HEK293 (cell line): ENCODE results near the gene ZNRF2.
A peak's percentile ranks its signal among the peaks of the same experiment; 100 is the strongest.

Source experiments
- CTCF ChIA-PET: fragments of 350-600 bp; formaldehyde crosslinking; extraction: SDS; loops from one replicate; lab custom pipeline; 2021; ENCODE audit warnings: antibody characterized with exemption; lab: Yijun Ruan, JAX
- POLR2A ChIA-PET: fragments of 300-600 bp; formaldehyde crosslinking; extraction: SDS; loops from one replicate; lab custom pipeline; 2020; ENCODE audit warnings: antibody characterized with exemption, inconsistent platforms; lab: Yijun Ruan, JAX
- H3K27ac ChIP-seq: fragments of 200-500 bp; sonication (Bioruptor generic); 2 replicates; pipeline ENCODE4 v1.5.1; 2014; ENCODE audit warnings: low read depth, low read length, control low read depth, inconsistent platforms; ENCODE audit errors: extremely low read depth
- H3K36me3 ChIP-seq, 2 experiments: fragments of 200-500 bp in 1 of 2; sonication (Bioruptor generic) in 1 of 2; 1 replicate in 1 of 2; 2 replicates in 1 of 2; pipeline ENCODE4 v1.5.1; 2014 to 2017; ENCODE audit warnings: inconsistent platforms in 2 of 2, low read length in 2 of 2; ENCODE audit not compliant: control insufficient read depth in 2 of 2, insufficient read depth in 1 of 2
- H3K4me1 ChIP-seq: fragments of 200-500 bp; sonication (Bioruptor generic); 2 replicates; pipeline ENCODE4 v1.5.1; 2014; ENCODE audit warnings: mild to moderate bottlenecking, low read length, inconsistent platforms; ENCODE audit not compliant: control insufficient read depth, insufficient read depth
- H3K4me3 ChIP-seq: 2 replicates; pipeline ENCODE4 v1.5.1; 2011; ENCODE audit warnings: low read depth, mild to moderate bottlenecking, control low read depth, low read length, moderate library complexity
- H3K9me3 ChIP-seq: fragments of 200-500 bp; sonication (Bioruptor generic); 2 replicates; pipeline ENCODE4 v1.5.1; 2014; ENCODE audit warnings: low read depth, low read length, inconsistent platforms; ENCODE audit not compliant: control insufficient read depth, insufficient read depth
- KLF16 ChIP-seq: fragments of 450-650 bp; formaldehyde crosslinking; IDR thresholded peaks from 2 replicates; pipeline ENCODE4 v1.5.1; 2017; ENCODE audit warnings: missing biosample characterization, missing genetic modification characterization
- OVOL3 ChIP-seq: fragments of 450-650 bp; formaldehyde crosslinking; IDR thresholded peaks from 2 replicates; pipeline ENCODE4 v1.5.1; 2016; ENCODE audit warnings: missing biosample characterization, missing genetic modification characterization
- SALL2 ChIP-seq: fragments of 450-650 bp; formaldehyde crosslinking; IDR thresholded peaks from 2 replicates; pipeline ENCODE4 v1.5.0; 2017; ENCODE audit warnings: missing biosample characterization, mild to moderate bottlenecking, missing genetic modification characterization, borderline replicate concordance
- ZNF10 ChIP-seq: fragments of 450-650 bp; formaldehyde crosslinking; IDR thresholded peaks from 2 replicates; pipeline ENCODE4 v1.5.1; 2017; ENCODE audit warnings: missing biosample characterization, missing genetic modification characterization
- ZNF121 ChIP-seq: fragments of 450-650 bp; formaldehyde crosslinking; IDR thresholded peaks from 2 replicates; pipeline ENCODE4 v1.5.1; 2016; ENCODE audit warnings: missing biosample characterization, missing genetic modification characterization
- ZNF223 ChIP-seq: fragments of 450-650 bp; formaldehyde crosslinking; IDR thresholded peaks from 2 replicates; pipeline ENCODE4 v1.5.1; 2016; ENCODE audit warnings: missing biosample characterization, missing genetic modification characterization
- ZNF302 ChIP-seq: fragments of 450-650 bp; formaldehyde crosslinking; IDR thresholded peaks from 2 replicates; pipeline ENCODE4 v1.5.1; 2016; ENCODE audit warnings: missing biosample characterization, missing genetic modification characterization, low read depth
- ZNF404 ChIP-seq: fragments of 450-650 bp; formaldehyde crosslinking; IDR thresholded peaks from 2 replicates; pipeline ENCODE4 v1.5.1; 2017; ENCODE audit warnings: missing biosample characterization, missing genetic modification characterization
- ZNF529 ChIP-seq: fragments of 450-650 bp; formaldehyde crosslinking; IDR thresholded peaks from 2 replicates; pipeline ENCODE4 v1.5.1; 2017; ENCODE audit warnings: missing genetic modification characterization, missing biosample characterization; ENCODE audit not compliant: insufficient replicate concordance
- ZNF596 ChIP-seq: fragments of 450-650 bp; IDR thresholded peaks from 2 replicates; pipeline ENCODE4 v1.5.0; 2018; ENCODE audit warnings: missing biosample characterization, mild to moderate bottlenecking, missing genetic modification characterization, moderate library complexity
- ZNF623 ChIP-seq: fragments of 450-650 bp; formaldehyde crosslinking; IDR thresholded peaks from 2 replicates; pipeline ENCODE4 v1.5.1; 2016; ENCODE audit warnings: missing biosample characterization, missing genetic modification characterization
- ZNF830 ChIP-seq: fragments of 450-650 bp; IDR thresholded peaks from 2 replicates; pipeline ENCODE4 v1.5.0; 2018; ENCODE audit warnings: missing biosample characterization, missing genetic modification characterization, low read depth, mild to moderate bottlenecking, moderate library complexity
- ZNF837 ChIP-seq: fragments of 450-650 bp; formaldehyde crosslinking; IDR thresholded peaks from 2 replicates; pipeline ENCODE4 v1.5.1; 2016; ENCODE audit warnings: missing biosample characterization, missing genetic modification characterization
- ZSCAN30 ChIP-seq: fragments of 450-650 bp; IDR thresholded peaks from 2 replicates; pipeline ENCODE4 v1.5.1; 2018; ENCODE audit warnings: missing biosample characterization, mild to moderate bottlenecking, missing genetic modification characterization, moderate library complexity
- TF ChIP-seq, protein P1 (sequence below): fragments of 450-650 bp; formaldehyde crosslinking; IDR thresholded peaks from 2 replicates; pipeline ENCODE4 v1.5.1; 2016; ENCODE audit warnings: missing biosample characterization, missing genetic modification characterization
- TF ChIP-seq, protein P2 (sequence below): fragments of 450-650 bp; formaldehyde crosslinking; IDR thresholded peaks from 2 replicates; pipeline ENCODE4 v1.5.1; 2016; ENCODE audit warnings: missing biosample characterization, missing genetic modification characterization
- TF ChIP-seq, protein P3 (sequence below): fragments of 450-650 bp; IDR thresholded peaks from 2 replicates; pipeline ENCODE4 v1.5.1; 2018; ENCODE audit warnings: missing biosample characterization, missing genetic modification characterization

The ZNRF2 gene

DNA sequence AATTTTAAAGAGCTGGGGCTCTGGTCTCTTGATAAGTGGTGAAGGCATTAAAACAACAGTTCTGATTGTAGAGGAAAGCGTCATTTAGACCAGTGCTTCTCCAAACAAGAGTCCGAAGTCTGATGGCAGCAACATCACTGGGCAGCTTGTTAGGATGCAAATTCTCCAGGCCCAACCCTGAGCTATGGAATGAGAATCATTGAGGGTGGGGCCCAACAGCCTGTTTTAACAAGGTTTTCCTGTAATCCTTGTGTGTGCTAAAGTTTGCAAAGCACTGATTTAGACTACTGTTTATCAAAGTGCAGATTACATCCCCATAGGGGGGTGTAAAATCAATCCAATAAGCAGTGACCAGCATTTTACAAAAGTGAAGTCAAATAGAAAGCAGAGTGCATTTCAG, 2.6 kb upstream of the ZNRF2 start:
- no peak overlapping the region for H3K27ac ChIP-seq
- ChIA-PET POLR2A (no interaction called here), CTCF (interaction anchor here (0.7 to 1.2 kb wide), 4 partner anchors 55 to 352 kb away, joined by 3 to 4 read pairs (median 4); no protein-coding TSS in a partner anchor)

DNA sequence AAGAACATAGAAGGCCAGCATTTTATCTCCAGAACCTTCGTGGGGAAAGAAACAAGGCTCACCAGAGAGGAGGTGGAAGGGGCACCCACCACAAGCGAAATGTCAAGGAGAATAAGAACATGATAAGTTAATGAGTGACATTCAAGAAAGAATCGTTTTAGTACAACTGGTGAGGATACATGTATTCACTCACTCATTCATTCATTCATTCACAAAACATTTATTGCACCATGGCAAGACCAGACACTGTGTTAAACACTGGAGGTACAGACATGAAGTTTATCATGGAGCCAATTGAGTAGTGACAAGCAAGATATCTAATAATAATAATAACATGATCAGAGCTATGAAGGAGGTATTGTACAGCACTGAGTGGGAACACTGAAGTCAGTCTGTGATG, 1.7 kb upstream of the ZNRF2 start:
- TF ChIP-seq ZNF837 (tag by site-specific recombination) (no peak), OVOL3 (tag by site-specific recombination) (no peak), ZNF10 (tag by site-specific recombination) (no peak)
- TF ChIP-seq, protein P1, sequence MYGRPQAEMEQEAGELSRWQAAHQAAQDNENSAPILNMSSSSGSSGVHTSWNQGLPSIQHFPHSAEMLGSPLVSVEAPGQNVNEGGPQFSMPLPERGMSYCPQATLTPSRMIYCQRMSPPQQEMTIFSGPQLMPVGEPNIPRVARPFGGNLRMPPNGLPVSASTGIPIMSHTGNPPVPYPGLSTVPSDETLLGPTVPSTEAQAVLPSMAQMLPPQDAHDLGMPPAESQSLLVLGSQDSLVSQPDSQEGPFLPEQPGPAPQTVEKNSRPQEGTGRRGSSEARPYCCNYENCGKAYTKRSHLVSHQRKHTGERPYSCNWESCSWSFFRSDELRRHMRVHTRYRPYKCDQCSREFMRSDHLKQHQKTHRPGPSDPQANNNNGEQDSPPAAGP (tag by site-specific recombination), result no peak
- Histone ChIP-seq H3K4me1 (no peaks in the 10 kb centered on the region), H3K9me3 (no peaks in the 10 kb centered on the region), H3K4me3 (no peak overlapping the region), H3K27ac (no peak overlapping the region), H3K36me3 (no peaks in the 10 kb centered on the region)
- POLR2A ChIA-PET, result no interaction called here
- CTCF ChIA-PET, result interaction anchor here (1.0 kb wide), 2 partner anchors 108 to 280 kb away, joined by 3 to 4 read pairs; no protein-coding TSS in a partner anchor

More for the DNA sequence above, 2.6 kb upstream of the ZNRF2 start:
- Histone ChIP-seq H3K36me3 (no peaks in the 10 kb centered on the region), H3K4me3 (no peak overlapping the region), H3K9me3 (no peaks in the 10 kb centered on the region), H3K4me1 (no peaks in the 10 kb centered on the region)
- TF ChIP-seq, protein P2, sequence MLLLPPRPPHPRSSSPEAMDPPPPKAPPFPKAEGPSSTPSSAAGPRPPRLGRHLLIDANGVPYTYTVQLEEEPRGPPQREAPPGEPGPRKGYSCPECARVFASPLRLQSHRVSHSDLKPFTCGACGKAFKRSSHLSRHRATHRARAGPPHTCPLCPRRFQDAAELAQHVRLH, result no peak
- no peak for TF ChIP-seq ZNF529 (tag by site-specific recombination)

DNA sequence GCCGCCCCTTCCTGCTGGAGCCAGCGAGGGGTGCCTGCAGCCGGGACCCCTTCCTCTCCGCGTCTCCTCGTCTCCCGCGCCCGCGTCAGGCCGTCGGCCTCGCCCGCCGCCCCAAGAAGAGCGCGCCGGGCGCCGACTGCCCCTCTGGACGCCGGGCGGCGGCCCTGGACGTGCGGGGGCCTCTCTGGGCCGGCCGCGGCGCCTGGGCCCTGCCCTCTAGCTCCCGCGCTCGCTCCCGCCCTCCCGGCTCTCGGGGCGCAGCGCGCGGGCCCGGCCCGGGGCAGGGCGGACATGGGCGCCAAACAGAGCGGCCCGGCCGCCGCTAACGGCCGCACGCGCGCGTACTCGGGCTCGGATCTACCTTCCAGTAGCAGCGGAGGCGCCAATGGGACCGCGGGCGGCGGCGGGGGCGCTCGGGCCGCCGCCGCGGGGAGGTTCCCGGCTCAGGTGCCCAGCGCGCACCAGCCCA, 704 bp downstream of the ZNRF2 start:
- POLR2A ChIA-PET, result interaction anchor here (1.6 kb wide), 1 partner anchor 63 kb away, joined by 3 read pairs; no protein-coding TSS in a partner anchor
- peak overlapping the region; percentile 75 for H3K4me3 ChIP-seq
- peak overlapping the region; percentile 99 for H3K27ac ChIP-seq
- TF ChIP-seq ZNF404 (tag by site-specific recombination), result no peak
- no peak for TF ChIP-seq SALL2 (tag by site-specific recombination)
- no peak for TF ChIP-seq ZNF223 (tag by site-specific recombination)
- no peak for TF ChIP-seq ZNF830 (tag by site-specific recombination)
- TF ChIP-seq ZNF623 (tag by site-specific recombination), result no peak
- no peak for TF ChIP-seq ZNF121 (tag by site-specific recombination)
- TF ChIP-seq ZSCAN30 (tag by site-specific recombination), result peak; percentile 3; the same call in 1 of the 2 replicates
- TF ChIP-seq ZNF302 (tag by site-specific recombination), result no peak
- TF ChIP-seq ZNF596 (tag by site-specific recombination), result 0 out of 2 replicates have a peak, but pooled peaks have one; percentile 2
- no peak for TF ChIP-seq KLF16 (tag by site-specific recombination)
- TF ChIP-seq, protein P3, sequence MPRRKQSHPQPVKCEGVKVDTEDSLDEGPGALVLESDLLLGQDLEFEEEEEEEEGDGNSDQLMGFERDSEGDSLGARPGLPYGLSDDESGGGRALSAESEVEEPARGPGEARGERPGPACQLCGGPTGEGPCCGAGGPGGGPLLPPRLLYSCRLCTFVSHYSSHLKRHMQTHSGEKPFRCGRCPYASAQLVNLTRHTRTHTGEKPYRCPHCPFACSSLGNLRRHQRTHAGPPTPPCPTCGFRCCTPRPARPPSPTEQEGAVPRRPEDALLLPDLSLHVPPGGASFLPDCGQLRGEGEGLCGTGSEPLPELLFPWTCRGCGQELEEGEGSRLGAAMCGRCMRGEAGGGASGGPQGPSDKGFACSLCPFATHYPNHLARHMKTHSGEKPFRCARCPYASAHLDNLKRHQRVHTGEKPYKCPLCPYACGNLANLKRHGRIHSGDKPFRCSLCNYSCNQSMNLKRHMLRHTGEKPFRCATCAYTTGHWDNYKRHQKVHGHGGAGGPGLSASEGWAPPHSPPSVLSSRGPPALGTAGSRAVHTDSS, result no peak
- no peaks in the 10 kb centered on the region for H3K9me3 ChIP-seq
- no peaks in the 10 kb centered on the region for H3K36me3 ChIP-seq
- H3K4me1 ChIP-seq, result peaks cover 5% of the 10 kb centered on the region
- CTCF ChIA-PET, result interaction anchor here (0.6 to 1.5 kb wide), 2 partner anchors 9 to 116 kb away, joined by 3 read pairs; no protein-coding TSS in a partner anchor
